Lower leg skin (tissue), 3 donors: ENCODE results near the gene CLDN6.

Experiments used
- CTCF ChIP-seq, 3 donors: fragments of 450-650 bp; IDR thresholded peaks; one replicate each; pipeline ENCODE4 v1.5.1; 2016; ENCODE audit warnings: antibody characterized with exemption in 3 of 3, mild to moderate bottlenecking in 3 of 3, moderate library complexity in 2 of 3
- POLR2A ChIP-seq, 2 donors: fragments of 450-650 bp; IDR thresholded peaks; one replicate each; pipeline ENCODE4 v1.6.1; 2016 to 2017; ENCODE audit warnings: antibody characterized with exemption in 2 of 2, mild to moderate bottlenecking in 1 of 2, moderate library complexity in 1 of 2

- TF ChIP-seq POLR2A (IDR thresholded peaks at IDR 0.05), result no peak
- TF ChIP-seq CTCF (IDR thresholded peaks at IDR 0.05), result no peak
Measured at GRCh38 chr16:3051009-3051408, 33.0 kb upstream of the CLDN6 start.
